ENCODE results near the gene OR13J1. TPM values are rescaled to one million over a fixed set of nuclear protein-coding genes. Genes with fewer than 3 reads are reported as not detected.

OR13J1 gene
- total RNA-seq, 1 donor from 2014 or later, result not detected

DNA sequence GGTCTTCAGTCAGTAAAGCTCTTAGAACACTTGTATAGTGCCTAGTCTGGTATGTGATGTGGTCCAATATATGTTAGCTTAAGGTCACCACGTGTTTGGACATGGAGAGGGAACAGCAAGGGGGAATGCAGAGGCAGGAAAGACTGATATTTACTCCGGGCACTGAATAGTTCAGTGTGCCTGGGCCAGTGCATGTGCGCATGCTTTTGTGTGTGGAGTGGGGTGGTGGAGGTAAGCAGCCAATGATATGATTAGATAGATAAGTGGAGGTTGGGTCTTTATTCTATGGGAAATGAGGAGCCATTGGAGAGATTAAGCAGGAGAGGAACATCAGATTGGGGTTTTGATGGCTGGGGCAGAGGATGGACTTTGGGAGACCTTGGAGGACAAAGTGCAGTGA, 14.0 kb downstream of the OR13J1 start:
- H3K4me3 ChIP-seq, result no peak overlapping the region

DNA sequence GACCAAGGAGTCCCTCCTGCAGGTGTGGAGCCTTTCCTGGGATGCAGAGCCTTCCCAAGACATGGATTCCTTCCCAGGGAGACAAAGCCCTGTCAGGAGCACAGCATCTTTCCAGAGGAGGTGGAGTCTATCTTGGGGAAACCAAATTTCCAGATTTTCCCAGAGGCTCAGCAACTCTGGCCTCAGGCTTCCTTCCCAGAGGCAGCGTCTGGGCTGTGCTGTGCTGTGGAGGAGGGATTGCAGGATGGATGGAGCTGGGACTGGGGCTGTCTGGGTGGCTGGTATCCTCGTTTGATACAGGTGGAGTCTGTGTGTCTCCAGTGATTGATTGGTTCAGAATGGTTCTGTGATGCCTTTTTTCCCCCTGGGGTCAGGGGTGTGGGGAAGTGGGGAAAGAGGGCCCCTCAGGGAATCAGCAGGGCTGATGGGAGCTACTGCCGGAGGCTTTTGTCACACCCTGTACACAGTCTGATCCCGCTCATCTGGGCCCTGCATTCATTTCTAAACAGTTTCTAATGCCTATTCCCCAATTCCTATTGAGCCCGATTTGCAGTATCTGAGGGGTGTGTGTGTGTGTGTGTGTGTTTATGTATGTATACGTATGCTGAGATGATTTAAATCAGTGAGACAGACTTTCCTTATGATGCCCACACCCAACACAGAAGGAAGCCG, 16.0 kb downstream of the OR13J1 start:
- H3K27me3 ChIP-seq (ENCODE audit: low read depth), result no peaks in the 10 kb centered on the region

More for the DNA sequence above, 14.0 kb downstream of the OR13J1 start:
- DNase-seq, result no peak
- TF ChIP-seq, protein P1, sequence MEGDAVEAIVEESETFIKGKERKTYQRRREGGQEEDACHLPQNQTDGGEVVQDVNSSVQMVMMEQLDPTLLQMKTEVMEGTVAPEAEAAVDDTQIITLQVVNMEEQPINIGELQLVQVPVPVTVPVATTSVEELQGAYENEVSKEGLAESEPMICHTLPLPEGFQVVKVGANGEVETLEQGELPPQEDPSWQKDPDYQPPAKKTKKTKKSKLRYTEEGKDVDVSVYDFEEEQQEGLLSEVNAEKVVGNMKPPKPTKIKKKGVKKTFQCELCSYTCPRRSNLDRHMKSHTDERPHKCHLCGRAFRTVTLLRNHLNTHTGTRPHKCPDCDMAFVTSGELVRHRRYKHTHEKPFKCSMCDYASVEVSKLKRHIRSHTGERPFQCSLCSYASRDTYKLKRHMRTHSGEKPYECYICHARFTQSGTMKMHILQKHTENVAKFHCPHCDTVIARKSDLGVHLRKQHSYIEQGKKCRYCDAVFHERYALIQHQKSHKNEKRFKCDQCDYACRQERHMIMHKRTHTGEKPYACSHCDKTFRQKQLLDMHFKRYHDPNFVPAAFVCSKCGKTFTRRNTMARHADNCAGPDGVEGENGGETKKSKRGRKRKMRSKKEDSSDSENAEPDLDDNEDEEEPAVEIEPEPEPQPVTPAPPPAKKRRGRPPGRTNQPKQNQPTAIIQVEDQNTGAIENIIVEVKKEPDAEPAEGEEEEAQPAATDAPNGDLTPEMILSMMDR (IDR thresholded peaks at IDR 0.05), result no peak
- no peaks in the 10 kb centered on the region for H3K4me1 ChIP-seq
- H3K27ac ChIP-seq, result no peak overlapping the region
- no peaks in the 10 kb centered on the region for H3K27me3 ChIP-seq (ENCODE audit: low read depth)
- no peaks in the 10 kb centered on the region for H3K9me3 ChIP-seq
- ATAC-seq, result no peak
- intact Hi-C loops (cut with DNase I), result no loop called here
- H3K36me3 ChIP-seq, result peaks cover 4% of the 10 kb centered on the region

DNA sequence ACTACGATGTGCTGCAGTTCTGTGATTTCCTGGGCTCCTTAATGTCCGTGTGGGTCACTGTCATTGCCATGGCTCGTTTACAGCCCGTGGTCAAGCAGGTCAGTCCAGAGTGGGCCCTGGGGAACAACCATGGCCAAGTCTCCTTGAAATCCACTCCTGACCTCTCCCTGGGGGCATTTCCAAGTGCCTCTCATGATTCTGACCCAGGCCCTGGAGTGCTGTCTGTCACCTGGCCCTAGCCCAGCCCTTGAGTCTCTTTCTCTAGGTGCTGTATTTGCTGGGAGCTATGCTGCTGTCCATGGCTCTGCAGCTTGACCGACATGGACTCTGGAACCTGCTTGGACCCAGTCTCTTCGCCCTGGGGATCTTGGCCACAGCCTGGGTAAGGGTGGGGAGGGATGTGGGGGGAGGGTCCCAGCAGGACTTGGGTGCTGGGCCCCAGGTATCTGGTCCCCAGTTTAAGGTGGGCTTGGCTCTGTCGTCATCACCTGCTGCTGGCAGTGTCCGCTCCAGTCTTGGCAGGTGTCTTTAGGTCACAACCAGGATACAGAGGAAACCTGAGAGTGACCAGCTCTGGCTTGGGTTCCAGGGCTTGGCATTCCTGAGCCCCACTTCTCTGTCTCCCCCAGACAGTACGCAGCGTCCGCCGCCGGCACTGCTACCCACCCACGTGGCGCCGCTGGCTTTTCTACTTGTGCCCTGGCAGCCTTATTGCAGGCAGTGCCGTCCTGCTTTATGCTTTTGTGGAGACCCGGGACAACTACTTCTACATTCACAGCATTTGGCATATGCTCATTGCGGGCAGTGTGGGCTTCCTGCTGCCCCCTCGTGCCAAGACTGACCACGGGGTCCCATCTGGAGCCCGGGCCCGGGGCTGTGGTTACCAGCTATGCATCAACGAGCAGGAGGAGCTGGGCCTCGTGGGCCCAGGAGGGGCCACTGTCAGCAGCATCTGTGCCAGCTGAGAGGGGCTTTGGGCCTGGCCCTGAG, 17.0 kb downstream of the OR13J1 start:
- TF ChIP-seq, protein P1 (IDR thresholded peaks at IDR 0.05), result no peak
- DNase-seq, result no peak
- ATAC-seq, result no peak

More for the DNA sequence above, 16.0 kb downstream of the OR13J1 start:
- H3K4me3 ChIP-seq, result no peak overlapping the region
- ATAC-seq (no peak), DNase-seq (no peak)
- TF ChIP-seq, protein P1 (IDR thresholded peaks at IDR 0.05), result no peak
- H3K27ac ChIP-seq, result no peak overlapping the region
- intact Hi-C loops (cut with DNase I), result no loop called here
- no peaks in the 10 kb centered on the region for H3K9me3 ChIP-seq
- H3K4me1 ChIP-seq, result no peaks in the 10 kb centered on the region
- peaks cover 4% of the 10 kb centered on the region for H3K36me3 ChIP-seq

DNA sequence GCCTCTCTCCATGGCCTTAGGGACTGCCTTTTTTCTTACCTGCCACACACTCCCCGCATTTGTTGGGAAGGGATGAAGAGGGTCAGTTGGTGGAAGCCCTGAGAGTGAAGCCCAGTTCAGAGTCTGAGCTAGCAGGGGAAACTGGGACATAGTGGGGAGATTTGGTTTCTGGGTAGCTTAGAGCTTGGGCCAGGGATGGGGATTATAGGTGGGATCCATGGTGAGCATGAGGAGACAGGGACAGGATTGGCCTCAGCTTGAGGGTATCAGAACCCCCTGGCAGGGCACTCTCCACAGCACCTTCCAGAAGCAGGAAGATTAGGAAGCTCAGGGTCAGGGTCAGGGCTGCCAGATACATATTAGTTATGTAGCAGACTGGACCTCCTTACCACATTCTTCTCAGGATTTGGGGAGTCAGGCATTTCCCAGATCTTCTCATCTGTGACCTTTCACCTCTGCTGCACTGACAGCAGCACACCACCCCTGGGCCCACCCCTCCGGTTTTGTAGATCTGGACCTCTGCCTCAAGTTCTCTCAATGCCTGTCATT, 17.9 kb downstream of the OR13J1 start:
- Histone ChIP-seq H3K4me3 (no peak overlapping the region), H3K36me3 (peaks cover 4% of the 10 kb centered on the region), H3K9me3 (no peaks in the 10 kb centered on the region), H3K27ac (no peak overlapping the region), H3K27me3 (ENCODE audit: low read depth) (no peaks in the 10 kb centered on the region), H3K4me1 (peaks cover 4% of the 10 kb centered on the region)
- intact Hi-C loops (cut with DNase I), result no loop called here
- DNase-seq (no peak), ATAC-seq (no peak)
- TF ChIP-seq, protein P1 (IDR thresholded peaks at IDR 0.05), result no peak

More for the DNA sequence above, 17.0 kb downstream of the OR13J1 start:
- H3K36me3 ChIP-seq, result peaks cover 4% of the 10 kb centered on the region
- intact Hi-C loops (cut with DNase I), result no loop called here
- H3K4me1 ChIP-seq, result no peaks in the 10 kb centered on the region
- no peak overlapping the region for H3K27ac ChIP-seq
- no peak overlapping the region for H3K4me3 ChIP-seq
- no peaks in the 10 kb centered on the region for H3K9me3 ChIP-seq
- no peaks in the 10 kb centered on the region for H3K27me3 ChIP-seq (ENCODE audit: low read depth)

DNA sequence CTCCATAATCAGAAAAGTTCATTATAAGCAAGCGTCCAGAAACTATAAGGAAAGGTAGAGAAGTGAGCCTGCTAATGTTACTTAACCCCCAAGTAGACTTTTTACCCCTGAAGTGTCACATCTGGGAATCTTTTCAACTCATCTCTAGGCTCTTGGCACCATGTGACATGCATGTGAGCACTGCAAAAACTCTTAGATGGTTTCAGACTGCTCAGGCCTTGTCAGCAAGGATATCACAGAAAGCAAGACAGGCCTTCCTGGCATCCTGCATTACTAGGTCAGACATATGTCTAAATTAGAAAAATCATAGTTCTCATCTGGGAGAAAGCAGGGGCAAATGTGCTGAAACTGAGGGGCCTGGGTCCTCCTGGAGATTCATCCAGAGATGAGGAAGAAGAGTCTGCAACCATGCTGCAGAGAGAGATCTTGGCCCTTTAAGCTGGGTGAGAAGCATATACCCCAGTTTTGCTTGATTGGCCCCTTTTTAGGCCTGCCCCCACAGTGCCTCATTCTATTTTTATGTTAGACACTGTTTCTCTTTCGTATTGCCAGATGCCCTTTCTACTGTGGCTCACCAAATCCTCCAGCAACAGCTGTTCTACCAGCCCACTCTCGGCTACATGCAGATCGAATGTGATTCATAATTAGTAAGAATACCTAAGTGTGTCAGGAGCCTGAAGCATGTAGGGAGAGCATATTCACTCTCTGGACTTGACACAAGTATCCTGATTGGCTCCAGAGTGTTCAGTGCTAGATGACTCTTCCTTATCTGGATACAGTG, 22.2 kb downstream of the OR13J1 start:
- intact Hi-C loops (cut with DNase I), result no loop called here
- TF ChIP-seq, protein P1 (IDR thresholded peaks at IDR 0.05), result no peak
- Histone ChIP-seq H3K27ac (no peak overlapping the region), H3K9me3 (no peaks in the 10 kb centered on the region), H3K4me3 (no peak overlapping the region), H3K27me3 (ENCODE audit: low read depth) (no peaks in the 10 kb centered on the region), H3K4me1 (peaks cover 28% of the 10 kb centered on the region), H3K36me3 (no peaks in the 10 kb centered on the region)
- DNase-seq (no peak), ATAC-seq (no peak)

Data from lower lobe of right lung (tissue), 2 donors.